Suprapubic skin (tissue), 3 donors: ENCODE measurements around the gene SPATC1L.

Source experiments
- POLR2AphosphoS5 ChIP-seq, 3 donors: sonication (generic); formaldehyde crosslinking; IDR thresholded peaks; one replicate each; pipeline ENCODE4 v1.6.1; 2017; ENCODE audit warnings: antibody characterized with exemption in 3 of 3
- TF ChIP-seq, protein P1 (sequence below), 2 donors: fragments of 200-600 bp in 1 of 2; fragments of 450-650 bp in 1 of 2; sonication (generic) in 1 of 2; IDR thresholded peaks; one replicate each; pipeline ENCODE4 v1.5.1; 2016 to 2019; ENCODE audit warnings: antibody characterized with exemption in 2 of 2, mild to moderate bottlenecking in 1 of 2, moderate library complexity in 1 of 2

DNA sequence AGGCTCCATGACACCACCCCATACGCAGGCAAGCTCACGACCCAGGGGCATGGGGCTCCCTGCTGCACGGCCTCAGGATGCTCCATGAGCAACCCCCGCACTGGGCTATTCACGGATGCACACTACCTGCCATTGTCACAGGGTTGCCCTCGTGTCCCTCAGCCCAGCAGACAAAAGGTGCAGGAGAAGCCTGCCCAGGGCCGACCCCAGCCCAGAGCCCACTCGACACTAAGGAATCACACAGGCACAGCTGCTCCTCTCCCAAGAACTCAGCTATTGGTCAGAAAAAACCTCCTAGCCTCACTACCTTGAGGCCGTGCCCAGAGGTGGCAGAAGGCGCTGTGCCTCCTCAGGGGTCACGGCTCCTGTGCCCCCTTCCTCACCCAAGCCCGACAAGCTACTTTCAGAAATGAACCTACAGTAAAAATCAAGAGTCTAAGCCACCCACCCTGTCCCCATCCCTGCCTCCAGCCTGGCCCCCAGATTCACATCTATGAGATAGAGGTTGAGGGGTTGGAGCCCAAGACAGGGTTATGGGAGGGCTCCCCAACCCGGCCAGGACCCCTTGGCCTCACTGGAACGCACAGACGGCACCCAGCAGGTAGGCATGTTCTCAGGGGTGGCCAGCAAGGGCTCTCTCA lies 6.4 kb upstream of the SPATC1L start:
- TF ChIP-seq, protein P1, sequence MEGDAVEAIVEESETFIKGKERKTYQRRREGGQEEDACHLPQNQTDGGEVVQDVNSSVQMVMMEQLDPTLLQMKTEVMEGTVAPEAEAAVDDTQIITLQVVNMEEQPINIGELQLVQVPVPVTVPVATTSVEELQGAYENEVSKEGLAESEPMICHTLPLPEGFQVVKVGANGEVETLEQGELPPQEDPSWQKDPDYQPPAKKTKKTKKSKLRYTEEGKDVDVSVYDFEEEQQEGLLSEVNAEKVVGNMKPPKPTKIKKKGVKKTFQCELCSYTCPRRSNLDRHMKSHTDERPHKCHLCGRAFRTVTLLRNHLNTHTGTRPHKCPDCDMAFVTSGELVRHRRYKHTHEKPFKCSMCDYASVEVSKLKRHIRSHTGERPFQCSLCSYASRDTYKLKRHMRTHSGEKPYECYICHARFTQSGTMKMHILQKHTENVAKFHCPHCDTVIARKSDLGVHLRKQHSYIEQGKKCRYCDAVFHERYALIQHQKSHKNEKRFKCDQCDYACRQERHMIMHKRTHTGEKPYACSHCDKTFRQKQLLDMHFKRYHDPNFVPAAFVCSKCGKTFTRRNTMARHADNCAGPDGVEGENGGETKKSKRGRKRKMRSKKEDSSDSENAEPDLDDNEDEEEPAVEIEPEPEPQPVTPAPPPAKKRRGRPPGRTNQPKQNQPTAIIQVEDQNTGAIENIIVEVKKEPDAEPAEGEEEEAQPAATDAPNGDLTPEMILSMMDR (IDR thresholded peaks at IDR 0.05): no peak
- TF ChIP-seq POLR2AphosphoS5 (IDR thresholded peaks at IDR 0.05): no peak
